OCI-LY3 (cell line): Measurements from ENCODE around the gene OR5H14.
"Not testable (repeated sequence)": the region's sequence is repeated elsewhere in the genome, so short reads cannot be mapped to it uniquely, and the experiment has no call there.

ENCODE experiments used
- H2AFZ ChIP-seq: fragments of 200-600, 300-600 bp; shearing (Covaris generic); 2 replicates; pipeline ENCODE4 v1.6.0; 2014; ENCODE audit warnings: antibody characterized with exemption, low read depth, low read length
- H3K27ac ChIP-seq: fragments of 200-600, 300-600 bp; sonication (generic); 2 replicates; pipeline ENCODE4 v1.5.1; 2014; ENCODE audit warnings: mild to moderate bottlenecking, low read length, moderate library complexity, mixed read lengths
- H3K27me3 ChIP-seq: fragments of 200-600, 300-600 bp; sonication (generic); 2 replicates; pipeline ENCODE4 v1.6.1; 2014; ENCODE audit warnings: low read depth, low read length, mixed read lengths
- H3K36me3 ChIP-seq: fragments of 200-600, 300-600 bp; sonication (generic); replicated peaks from 2 replicates; pipeline ENCODE3; 2014; ENCODE audit warnings: low read depth, low read length, mixed read lengths
- H3K4me1 ChIP-seq: fragments of 300-600, 200-600 bp; sonication (generic); 2 replicates; pipeline ENCODE4 v1.6.1; 2014; ENCODE audit warnings: low read length, mixed read lengths
- H3K4me2 ChIP-seq: fragments of 200-600, 300-600 bp; sonication (generic); 2 replicates; pipeline ENCODE4 v1.6.1; 2014; ENCODE audit warnings: low read length, mixed read lengths
- H3K4me3 ChIP-seq: fragments of 300-600, 200-600 bp; sonication (generic); 2 replicates; pipeline ENCODE4 v1.5.1; 2014; ENCODE audit warnings: antibody characterized with exemption, mild to moderate bottlenecking, low read length, moderate library complexity
- H3K79me2 ChIP-seq: fragments of 300-600, 200-600 bp; shearing (Covaris generic); 2 replicates; pipeline ENCODE4 v1.6.1; 2014; ENCODE audit warnings: mild to moderate bottlenecking, low read length, mixed read lengths
- H3K9ac ChIP-seq: fragments of 300-600, 200-600 bp; shearing (Covaris generic); 2 replicates; pipeline ENCODE4 v1.6.0; 2014; ENCODE audit warnings: mild to moderate bottlenecking, low read length, moderate library complexity
- H3K9me3 ChIP-seq: fragments of 200-600, 300-600 bp; shearing (Covaris generic); 2 replicates; pipeline ENCODE4 v1.6.1; 2014; ENCODE audit warnings: low read length, mixed read lengths; ENCODE audit not compliant: insufficient read depth
- H4K20me1 ChIP-seq: fragments of 200-600, 300-600 bp; sonication (generic); 2 replicates; pipeline ENCODE4 v1.6.1; 2016; ENCODE audit warnings: low read length, mixed read lengths; ENCODE audit not compliant: insufficient read depth
- CTCF ChIP-seq: fragments of 200-600, 300-600 bp; sonication (generic); IDR thresholded peaks from 2 replicates; pipeline ENCODE4 v1.5.1; 2014; ENCODE audit warnings: antibody characterized with exemption, low read length, low read depth
- EZH2phosphoT487 ChIP-seq: fragments of 200-600 bp; shearing (Covaris generic); IDR thresholded peaks from 2 replicates; pipeline ENCODE4 v1.6.1; 2018; ENCODE audit warnings: antibody characterized with exemption, mixed run types, low read depth

Gene OR5H14

DNA sequence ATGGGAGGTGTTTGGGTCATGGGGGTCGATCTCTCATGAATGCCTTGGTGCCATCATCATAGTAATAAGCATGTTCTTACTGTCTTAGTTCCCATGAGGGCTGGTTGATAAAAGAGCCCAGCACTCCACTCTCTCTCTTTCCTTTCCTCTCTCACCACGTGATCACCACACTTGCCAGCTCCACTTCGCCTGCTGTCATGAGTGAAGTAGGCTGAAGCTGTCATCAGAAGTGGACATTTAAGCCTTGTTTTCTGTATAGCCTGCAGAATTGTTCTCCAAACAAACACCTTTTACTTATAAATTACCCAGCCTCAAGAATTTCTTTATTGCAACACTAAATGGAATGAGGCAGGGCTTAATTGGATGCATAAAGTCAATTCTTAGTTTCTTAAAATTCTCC lies 10.6 kb upstream of the OR5H14 start:
- H3K36me3 ChIP-seq = no peaks in the 10 kb centered on the region
- no peaks in the 10 kb centered on the region for H3K27me3 ChIP-seq
- TF ChIP-seq CTCF (no peak), EZH2phosphoT487 (no peak)
- no peak overlapping the region for H3K9ac ChIP-seq
- no peaks in the 10 kb centered on the region for H3K9me3 ChIP-seq
- peaks cover 38% of the 10 kb centered on the region for H3K4me1 ChIP-seq
- H4K20me1 ChIP-seq = no peaks in the 10 kb centered on the region
- H3K79me2 ChIP-seq = no peaks in the 10 kb centered on the region
- peak overlapping the region; percentile 14; the same call in 1 of the 2 replicates for H3K4me3 ChIP-seq
- H3K4me2 ChIP-seq = peak overlapping the region; percentile 49
- peak overlapping the region; percentile 62 for H3K27ac ChIP-seq
- no peak overlapping the region for H2AFZ ChIP-seq

DNA sequence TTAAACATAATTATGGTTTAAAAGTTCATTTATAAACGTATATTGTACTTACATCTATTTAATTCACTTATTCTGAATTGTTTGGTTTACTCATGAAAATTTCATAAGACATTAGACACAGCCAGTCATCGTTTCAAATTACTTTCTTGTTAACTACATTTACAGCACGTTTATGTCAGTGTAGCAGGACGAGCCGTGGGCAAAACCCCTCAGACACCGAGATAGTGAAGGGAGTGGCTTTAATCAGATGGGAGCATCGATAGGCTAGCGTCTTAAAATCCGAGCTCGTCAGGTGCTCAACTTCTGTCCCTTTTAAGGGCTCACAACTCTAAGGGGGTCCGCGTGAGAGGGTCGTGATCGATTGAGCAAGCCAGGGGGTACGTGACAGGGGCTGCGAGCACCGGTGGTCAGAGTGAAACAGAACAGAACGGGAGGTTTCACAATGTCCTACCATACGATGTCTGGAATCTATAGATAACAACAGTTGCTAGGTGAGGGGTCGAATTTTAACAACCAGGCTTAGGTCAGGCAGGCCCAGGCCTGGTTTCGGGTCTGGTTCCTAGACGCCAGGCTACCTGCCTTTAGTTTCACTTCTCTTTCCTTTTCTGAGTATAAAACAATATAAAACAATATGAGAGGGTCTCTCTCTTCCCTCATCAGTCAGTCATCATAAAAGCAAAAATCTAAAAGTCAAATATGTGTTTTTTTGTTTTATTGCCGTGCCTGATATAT lies 9.3 kb upstream of the OR5H14 start:
- H3K9me3 ChIP-seq, H4K20me1 ChIP-seq, H3K4me2 ChIP-seq, H3K27ac ChIP-seq, H3K9ac ChIP-seq, H3K79me2 ChIP-seq, H3K36me3 ChIP-seq, H2AFZ ChIP-seq, H3K4me3 ChIP-seq, H3K27me3 ChIP-seq: not testable (repeated sequence)
- H3K4me1 ChIP-seq = peaks cover 38% of the 10 kb centered on the region

GRCh38 chr3:98140531-98140930 lies 6.7 kb upstream of the OR5H14 start:
- Histone ChIP-seq H2AFZ (no peak overlapping the region), H3K9ac (no peak overlapping the region), H3K4me1 (peaks cover 26% of the 10 kb centered on the region), H3K4me2 (no peak overlapping the region), H3K79me2 (no peaks in the 10 kb centered on the region), H3K9me3 (no peaks in the 10 kb centered on the region), H3K27me3 (no peaks in the 10 kb centered on the region), H4K20me1 (no peaks in the 10 kb centered on the region), H3K36me3 (no peaks in the 10 kb centered on the region), H3K27ac (no peak overlapping the region), H3K4me3 (no peak overlapping the region)
- no peak for TF ChIP-seq EZH2phosphoT487
- no peak for TF ChIP-seq CTCF

DNA sequence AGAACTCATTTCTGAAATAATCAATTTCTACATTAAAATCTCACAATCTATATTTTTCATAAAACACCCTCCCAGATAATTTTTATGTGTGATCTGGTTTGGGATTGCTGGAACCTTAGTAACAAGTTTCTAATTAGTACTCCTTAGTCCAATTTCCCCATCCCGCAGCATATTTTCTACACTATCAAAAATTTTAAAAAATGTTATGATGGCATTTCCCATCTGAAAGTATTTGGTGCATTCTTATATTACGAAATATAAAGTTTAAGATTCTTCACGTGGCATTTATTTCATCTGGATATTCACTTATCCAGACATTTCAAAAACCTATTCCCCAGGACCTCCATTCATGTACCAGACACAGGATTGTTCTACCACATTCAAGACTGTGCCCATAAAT lies 1.5 kb downstream of the OR5H14 start:
- Histone ChIP-seq H4K20me1 (no peaks in the 10 kb centered on the region), H3K4me2 (no peak overlapping the region), H3K9ac (no peak overlapping the region), H3K4me3 (no peak overlapping the region), H2AFZ (no peak overlapping the region), H3K36me3 (no peaks in the 10 kb centered on the region), H3K4me1 (0 out of 2 replicates have a peak, but pooled peaks cover 5% of the 10 kb centered on the region), H3K9me3 (no peaks in the 10 kb centered on the region), H3K27me3 (no peaks in the 10 kb centered on the region), H3K79me2 (no peaks in the 10 kb centered on the region), H3K27ac (no peak overlapping the region)
- no peak for TF ChIP-seq CTCF
- TF ChIP-seq EZH2phosphoT487 = no peak

GRCh38 chr3:98149456-98149855 lies 2.2 kb downstream of the OR5H14 start:
- not testable (repeated sequence) for H3K4me1 ChIP-seq, H2AFZ ChIP-seq, H4K20me1 ChIP-seq, H3K79me2 ChIP-seq, H3K27ac ChIP-seq, H3K36me3 ChIP-seq, H3K4me2 ChIP-seq, H3K27me3 ChIP-seq, H3K9me3 ChIP-seq, H3K9ac ChIP-seq, H3K4me3 ChIP-seq
